ELF-1 (cell line): Measurements from ENCODE around the gene MALAT1.

Experiments used
- DNase-seq: peaks from one replicate; pipeline ENCODE4 v3.0.0-alpha.2; 2016; ENCODE audit warnings: low read depth, low spot score

The MALAT1 gene

GRCh38 chr11:65538915-65539743 is 40.3 kb downstream of the MALAT1 start:
- peak; percentile 60 for DNase-seq

- DNase-seq = peak; percentile 66
These were observed 41.0 kb downstream of the MALAT1 start for GRCh38 chr11:65539744-65540289.

- DNase-seq = peak; percentile 94
These were observed 41.6 kb downstream of the MALAT1 start for GRCh38 chr11:65540290-65541092.

GRCh38 chr11:65541093-65541982 is 42.5 kb downstream of the MALAT1 start:
- no peak for DNase-seq

- DNase-seq = no peak
These were observed 44.0 kb downstream of the MALAT1 start for GRCh38 chr11:65542738-65543390.

- DNase-seq = no peak
These were observed 47.0 kb downstream of the MALAT1 start for GRCh38 chr11:65545853-65546216.

GRCh38 chr11:65546217-65546958 is 47.5 kb downstream of the MALAT1 start:
- DNase-seq = peak; percentile 77

- DNase-seq = no peak
These were observed 48.7 kb downstream of the MALAT1 start for GRCh38 chr11:65547446-65548125.

- no peak for DNase-seq
These were observed 49.5 kb downstream of the MALAT1 start for GRCh38 chr11:65548395-65548794.

GRCh38 chr11:65549096-65549495 is 50.3 kb downstream of the MALAT1 start:
- no peak for DNase-seq

GRCh38 chr11:65551572-65552387 is 52.9 kb downstream of the MALAT1 start:
- peak; percentile 64 for DNase-seq

GRCh38 chr11:65552388-65552951 is 53.6 kb downstream of the MALAT1 start:
- no peak for DNase-seq

GRCh38 chr11:65553301-65554001 is 54.6 kb downstream of the MALAT1 start:
- no peak for DNase-seq

GRCh38 chr11:65554057-65554818 is 55.4 kb downstream of the MALAT1 start:
- no peak for DNase-seq

GRCh38 chr11:65554842-65555430 is 56.1 kb downstream of the MALAT1 start:
- no peak for DNase-seq

GRCh38 chr11:65555693-65556231 is 56.9 kb downstream of the MALAT1 start:
- DNase-seq = no peak
